Mammary epithelial cell (primary cell): Measurements from ENCODE around the gene ZBP1.

Experiments used
- CTCF ChIP-seq, 2 donors: IDR thresholded peaks in 1 of 2; conservative IDR thresholded peaks in 1 of 2; 2 replicates each; pipeline ENCODE4 v1.5.1; 2011 to 2012; ENCODE audit warnings: inconsistent platforms in 2 of 2, low read length in 2 of 2, mild to moderate bottlenecking in 2 of 2, control low read depth in 1 of 2, low read depth in 1 of 2; ENCODE audit not compliant: insufficient read depth in 1 of 2; ENCODE audit errors: extremely low read depth in 1 of 2
- EZH2 ChIP-seq: IDR thresholded peaks from 2 replicates; pipeline ENCODE4 v1.6.1; 2012; ENCODE audit warnings: low read length, inconsistent platforms, borderline replicate concordance

DNA sequence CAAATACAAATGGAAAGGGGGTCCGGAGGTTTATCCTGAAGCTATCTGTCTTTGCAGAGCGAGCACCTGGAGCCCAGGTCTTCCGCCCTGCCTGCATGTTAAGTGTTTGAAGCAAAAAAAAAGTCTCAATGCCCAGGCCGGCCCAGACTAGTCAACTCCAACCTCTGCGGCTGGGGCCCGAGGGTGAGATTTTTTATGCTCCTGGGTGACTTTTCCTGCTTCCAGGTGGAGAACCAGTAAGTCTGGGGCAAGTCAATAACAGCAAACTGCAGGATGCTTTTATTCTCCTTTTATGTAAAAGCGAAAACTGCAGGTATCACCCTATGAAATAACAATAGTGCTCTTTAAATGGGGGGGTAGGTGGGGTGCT lies 2.0 kb upstream of the ZBP1 start:
- TF ChIP-seq EZH2 (no peak), CTCF (conservative IDR thresholded peaks at IDR 0.05 in 1 of 2, IDR thresholded peaks at IDR 0.05 in 1 of 2; ENCODE audit: extremely low read depth in 1 of 2, insufficient read depth in 1 of 2, low read depth in 1 of 2, low read length in 2 of 2) (no peak)
